HG02642 (cell line): Measurements from ENCODE around the gene HSPA1B.

Experiments used
- ATAC-seq: cut with Tn5 transposase; IDR thresholded peaks from one replicate; pipeline ENCODE4 v1.9.1; 2021; ENCODE audit warnings: mild to moderate bottlenecking; ENCODE audit not compliant: unreplicated experiment, poor library complexity

The HSPA1B gene

DNA sequence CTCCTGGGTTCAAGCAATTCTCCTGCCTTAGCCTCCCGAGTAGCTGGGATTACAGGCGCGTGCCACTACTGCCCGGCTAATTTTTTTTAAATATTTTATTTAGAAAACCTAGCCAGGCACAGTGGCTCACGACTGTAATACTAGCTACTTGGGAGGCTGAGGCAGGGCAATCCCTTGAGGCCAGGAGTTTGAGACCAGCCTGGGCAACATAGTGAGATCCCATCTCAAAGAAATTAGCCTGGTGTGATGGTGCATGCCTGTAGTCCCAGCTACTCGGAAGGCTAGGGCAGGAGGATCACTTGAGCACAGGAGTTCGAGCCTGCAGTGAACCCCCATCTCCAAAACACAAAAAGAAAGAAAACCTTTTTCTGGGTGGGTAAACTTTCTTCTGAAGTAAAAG, 48.8 kb downstream of the HSPA1B start:
- ATAC-seq: no peak

DNA sequence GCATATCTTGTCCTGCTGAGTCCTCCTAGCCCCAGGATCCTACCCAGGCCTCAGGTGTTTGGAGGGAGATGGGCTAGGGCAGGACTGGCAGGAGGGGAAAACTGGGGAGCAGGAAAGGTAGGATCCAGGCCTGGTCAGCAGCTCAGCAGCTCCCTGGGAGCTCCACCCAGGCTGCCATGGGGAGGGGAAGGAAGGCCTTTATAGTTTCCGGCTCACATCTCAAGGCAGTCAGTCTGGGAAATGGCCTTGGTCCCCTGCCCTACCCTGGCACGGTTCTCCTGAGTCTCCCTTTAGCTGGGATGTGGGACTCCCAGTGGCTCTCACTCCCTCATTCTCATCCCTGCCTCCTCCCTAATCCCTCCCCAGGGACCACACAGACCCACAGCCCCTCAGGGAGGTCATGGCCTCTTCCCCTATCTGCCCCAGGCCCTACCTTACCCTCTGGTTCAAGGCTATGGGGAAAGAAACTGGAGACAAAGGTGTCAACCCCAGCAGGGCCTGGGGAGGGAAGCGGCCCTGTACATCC, 49.6 kb downstream of the HSPA1B start:
- ATAC-seq: no peak

DNA sequence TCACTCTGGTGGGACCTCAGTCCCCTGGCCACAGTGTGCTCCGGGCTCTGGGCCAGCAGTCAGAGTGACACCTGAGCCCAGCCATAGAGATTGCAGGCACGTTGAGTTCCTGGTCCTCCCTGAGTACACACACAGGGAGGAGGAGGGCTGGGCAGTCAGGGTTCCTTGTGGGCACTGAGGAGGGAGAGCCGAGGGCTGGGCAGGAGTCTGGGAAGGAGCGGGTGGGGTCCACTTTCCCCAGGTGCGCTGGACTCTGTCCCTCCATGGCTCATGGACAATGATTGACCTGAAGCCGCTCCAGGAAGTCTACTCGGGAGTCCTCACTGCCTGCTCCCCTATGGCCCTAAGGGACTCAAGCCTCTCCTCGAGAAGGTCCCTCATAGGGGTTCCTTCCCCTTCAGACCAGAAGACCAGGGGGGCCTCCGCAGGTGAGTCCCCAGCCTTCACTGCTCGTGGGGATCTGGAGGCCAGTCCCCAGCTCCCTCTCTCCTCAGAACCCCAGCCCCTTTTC, 50.2 kb downstream of the HSPA1B start:
- no peak for ATAC-seq

DNA sequence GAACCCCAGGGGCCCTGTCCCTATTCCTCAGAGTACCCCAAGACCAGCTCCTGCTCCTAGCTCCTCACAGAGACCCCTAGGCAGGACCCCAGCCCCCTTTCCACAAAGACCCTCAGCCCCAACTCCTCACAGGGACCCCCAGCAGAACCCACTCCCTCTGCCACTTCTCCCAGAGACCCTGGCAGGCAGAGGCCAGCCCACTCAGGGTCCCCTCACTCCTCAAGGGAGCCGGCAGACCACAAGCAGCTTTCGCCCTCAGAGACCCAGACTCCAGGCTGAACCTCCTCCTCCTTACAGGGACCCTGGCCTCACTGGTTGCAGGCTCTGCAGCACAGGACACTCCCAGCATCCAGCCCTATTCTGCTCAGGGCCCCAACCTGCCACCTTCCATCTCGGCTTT, 50.7 kb downstream of the HSPA1B start:
- ATAC-seq: no peak

DNA sequence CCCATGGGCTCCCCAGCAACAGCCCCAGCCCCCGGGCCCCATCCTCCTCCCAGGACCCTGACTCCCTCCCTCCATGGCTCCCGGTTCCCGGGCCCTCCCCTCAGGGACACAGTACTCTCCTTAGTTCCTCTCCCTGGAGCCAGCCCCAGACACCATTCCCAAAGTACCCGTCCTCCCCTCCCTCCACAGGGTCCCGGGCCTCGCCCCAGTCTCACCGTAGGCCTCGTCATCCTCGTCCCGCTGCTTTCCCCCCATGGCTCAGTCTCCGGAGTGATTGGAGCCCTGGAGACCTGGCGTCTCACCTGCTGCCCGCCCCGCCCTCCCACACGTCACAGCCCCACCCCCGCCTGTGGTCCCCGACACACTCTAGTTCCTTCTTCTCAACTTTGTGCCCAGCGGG, 51.2 kb downstream of the HSPA1B start, which contains the start of gene SLC44A4:
SLC44A4 (minus strand) TSS at position 272 of the 400 bp plus-strand sequence; CDS start at position 255, 17 bp downstream.
- no peak for ATAC-seq

DNA sequence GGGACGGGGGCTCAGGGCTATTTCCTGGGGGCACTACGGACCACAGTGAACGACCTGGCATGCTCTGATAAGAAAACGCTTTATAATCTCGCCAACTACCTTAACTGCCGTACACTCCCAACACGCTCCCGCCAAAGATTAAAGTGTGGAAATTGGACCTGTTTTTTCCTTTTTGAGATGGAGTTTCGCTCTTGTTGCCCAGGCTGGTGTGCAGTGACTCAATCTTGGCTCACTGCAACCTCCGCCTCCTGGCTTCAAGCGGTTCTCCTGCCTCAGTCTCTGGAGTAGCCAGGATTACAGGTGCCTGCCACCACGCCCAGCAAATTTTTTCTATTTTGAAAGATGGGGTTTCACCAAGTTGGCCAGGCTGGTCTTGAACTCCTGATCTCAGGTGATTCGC, 51.6 kb downstream of the HSPA1B start:
- no peak for ATAC-seq
